ENCODE measurements around the gene PEAR1.

PEAR1 gene

DNA sequence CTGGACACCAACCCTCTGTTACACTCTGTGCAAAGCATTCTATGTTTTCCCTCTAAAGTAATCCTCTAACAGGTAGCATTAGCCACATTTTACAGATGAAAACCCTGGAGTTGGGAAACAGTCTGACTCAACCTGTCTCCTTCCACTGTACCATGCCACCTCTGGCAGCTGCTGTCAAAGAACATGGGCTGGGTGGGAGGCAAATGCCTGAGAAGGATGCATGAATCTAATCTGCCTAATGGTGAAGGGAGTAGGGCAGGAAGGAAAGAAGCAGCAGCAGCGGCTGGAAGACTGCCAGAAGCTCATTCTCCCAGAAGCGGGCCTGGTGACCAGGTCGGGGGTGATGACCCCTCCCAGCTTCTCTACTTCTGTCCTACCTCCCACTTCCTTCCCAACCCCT lies 48.7 kb downstream of the PEAR1 start:
- no peak for DNase-seq

- DNase-seq = no peak
These were observed 49.1 kb downstream of the PEAR1 start for GRCh38 chr1:156942576-156942975.

DNA sequence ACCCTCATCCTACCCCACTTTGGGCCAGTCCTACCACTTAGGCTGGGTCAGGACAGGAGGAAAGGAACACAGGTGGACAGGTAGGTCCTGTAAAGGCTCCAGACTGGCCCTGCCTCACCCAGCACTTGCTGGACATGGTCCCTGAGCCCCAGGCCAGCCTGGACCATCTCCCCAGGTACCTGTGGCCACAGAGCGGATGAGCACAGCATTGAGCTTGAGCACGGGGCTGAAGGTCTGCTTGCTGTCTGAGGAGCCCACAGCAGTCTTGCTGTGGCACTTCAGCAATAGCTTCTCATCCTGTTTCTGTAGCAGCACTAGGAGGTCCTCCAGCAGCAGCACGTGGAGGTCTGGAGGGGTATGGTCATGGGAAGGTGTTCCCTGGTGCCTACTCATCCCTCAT lies 50.2 kb downstream of the PEAR1 start:
- no peak for DNase-seq

- no peak for DNase-seq
These were observed 50.8 kb downstream of the PEAR1 start for GRCh38 chr1:156944268-156944667.

GRCh38 chr1:156944848-156945247 lies 51.3 kb downstream of the PEAR1 start:
- no peak for DNase-seq

- no peak for DNase-seq
These were observed 52.6 kb downstream of the PEAR1 start for GRCh38 chr1:156945881-156946661.

- DNase-seq = no peak
These were observed 53.6 kb downstream of the PEAR1 start for GRCh38 chr1:156947127-156947526.

- no peak for DNase-seq
These were observed 54.5 kb downstream of the PEAR1 start for GRCh38 chr1:156947818-156948525.

- no peak for DNase-seq
These were observed 55.2 kb downstream of the PEAR1 start for GRCh38 chr1:156948708-156949107.

- no peak for DNase-seq
These were observed 55.6 kb downstream of the PEAR1 start for GRCh38 chr1:156949127-156949526.

- no peak for DNase-seq
These were observed 57.9 kb downstream of the PEAR1 start for GRCh38 chr1:156951371-156951770.

- no peak for DNase-seq
These were observed 60.1 kb downstream of the PEAR1 start for GRCh38 chr1:156953571-156953970.

GRCh38 chr1:156956333-156956732 lies 62.8 kb downstream of the PEAR1 start:
- no peak for DNase-seq

GRCh38 chr1:156957634-156958033 lies 64.1 kb downstream of the PEAR1 start:
- DNase-seq = no peak

- DNase-seq = no peak
These were observed 64.8 kb downstream of the PEAR1 start for GRCh38 chr1:156958247-156958714.

DNA sequence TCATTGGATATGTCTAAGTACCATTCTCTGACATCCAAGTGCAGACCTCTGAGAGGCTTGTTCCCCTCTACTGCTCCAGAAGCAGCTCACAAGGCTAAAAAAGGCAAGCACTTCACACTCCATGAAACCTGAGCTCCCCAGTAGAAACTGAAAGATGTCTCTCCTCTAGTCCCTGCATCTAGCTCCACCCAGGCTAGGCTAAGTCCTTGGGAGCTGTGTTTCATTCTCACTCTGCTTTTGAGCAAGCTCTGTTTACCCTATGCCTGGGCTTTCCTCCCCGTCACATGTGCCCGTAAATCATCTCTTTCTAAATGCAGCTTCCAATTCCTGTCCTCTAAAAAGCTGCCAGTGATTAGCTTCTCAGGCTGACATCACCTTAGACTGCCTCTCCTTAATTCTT lies 65.9 kb downstream of the PEAR1 start:
- DNase-seq = no peak

- no peak for DNase-seq
These were observed 66.4 kb downstream of the PEAR1 start for GRCh38 chr1:156959925-156960324.

GRCh38 chr1:156961709-156962108 lies 68.2 kb downstream of the PEAR1 start:
- no peak for DNase-seq

DNA sequence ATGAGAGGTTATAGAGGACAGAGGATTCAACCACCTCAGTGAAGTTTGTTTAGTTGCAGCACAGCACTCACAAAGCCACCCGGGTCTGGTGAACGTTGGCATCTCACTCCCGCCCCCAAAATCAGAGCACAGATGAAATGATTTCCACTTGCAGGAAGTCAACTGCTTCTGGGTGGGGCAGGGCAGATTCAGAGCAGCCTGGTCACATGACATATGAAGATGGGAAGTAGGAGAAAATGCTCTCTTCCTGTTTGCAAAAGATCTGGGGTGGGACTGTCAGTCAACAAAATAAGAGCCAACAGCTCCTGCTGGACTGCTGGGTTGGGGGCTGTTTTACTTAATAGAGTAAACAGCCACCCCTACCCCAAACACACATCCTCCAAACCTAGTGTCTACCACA lies 70.1 kb downstream of the PEAR1 start:
- DNase-seq = no peak

DNA sequence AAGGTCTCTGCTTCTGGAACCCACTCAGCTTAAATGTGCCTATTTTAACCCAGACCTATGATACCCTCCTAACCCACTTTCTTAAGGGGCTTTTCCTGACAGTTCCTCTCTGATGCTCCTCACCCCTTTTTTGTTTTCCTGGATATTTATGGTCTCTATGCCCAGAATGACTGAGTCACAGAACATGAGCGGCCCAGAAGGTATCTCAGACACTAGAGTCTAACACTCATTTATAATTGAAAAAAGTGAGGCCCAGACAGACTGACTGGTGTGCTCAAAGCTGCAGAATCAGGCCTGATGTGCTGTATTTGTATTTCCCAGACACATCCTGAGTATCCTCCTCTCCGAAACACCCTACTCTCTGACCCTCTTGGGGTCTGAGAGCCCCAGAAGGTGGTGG lies 70.9 kb downstream of the PEAR1 start:
- no peak for DNase-seq

Measured in amniotic stem cell (primary cell).